NCI-H1436 (cell line): ENCODE measurements around the gene KIAA1614.
"Not testable (repeated sequence)": the region's sequence is repeated elsewhere in the genome, so short reads cannot be mapped to it uniquely, and the experiment has no call there.

Experiments
- DNase-seq: peaks from one replicate; lab custom pipeline; 2025; lab: John Stamatoyannopoulos, UW

Gene KIAA1614

GRCh38 chr1:180961622-180962021 is 48.9 kb downstream of the KIAA1614 start:
- no peak for DNase-seq

- no peak for DNase-seq
Measured at GRCh38 chr1:180962178-180962577, 49.5 kb downstream of the KIAA1614 start.

- no peak for DNase-seq
Measured at GRCh38 chr1:180964056-180964455, 51.4 kb downstream of the KIAA1614 start.

GRCh38 chr1:180964595-180964994 is 51.9 kb downstream of the KIAA1614 start:
- DNase-seq = no peak

- no peak for DNase-seq
Measured at GRCh38 chr1:180966312-180966711, 53.6 kb downstream of the KIAA1614 start.

GRCh38 chr1:180966744-180967536 is 54.2 kb downstream of the KIAA1614 start:
- no peak for DNase-seq

- DNase-seq = no peak
Measured at GRCh38 chr1:180967558-180967957, 54.9 kb downstream of the KIAA1614 start.

- DNase-seq = not testable (repeated sequence)
Measured at GRCh38 chr1:180968834-180969233, 56.1 kb downstream of the KIAA1614 start.

- DNase-seq = no peak
Measured at GRCh38 chr1:180969434-180969833, 56.7 kb downstream of the KIAA1614 start.

GRCh38 chr1:180970333-180971079 is 57.8 kb downstream of the KIAA1614 start:
- no peak for DNase-seq

GRCh38 chr1:180971273-180971997 is 58.7 kb downstream of the KIAA1614 start:
- DNase-seq = no peak

GRCh38 chr1:180973369-180973768 is 60.7 kb downstream of the KIAA1614 start:
- no peak for DNase-seq

- DNase-seq = no peak
Measured at GRCh38 chr1:180974236-180974635, 61.5 kb downstream of the KIAA1614 start.

GRCh38 chr1:180975551-180975950 is 62.9 kb downstream of the KIAA1614 start:
- DNase-seq = no peak

GRCh38 chr1:180976191-180976590 is 63.5 kb downstream of the KIAA1614 start:
- DNase-seq = no peak

- no peak for DNase-seq
Measured at GRCh38 chr1:180976732-180977357, 64.1 kb downstream of the KIAA1614 start.

GRCh38 chr1:180981596-180982387 is 69.1 kb downstream of the KIAA1614 start:
- DNase-seq = no peak

- DNase-seq = no peak
Measured at GRCh38 chr1:180982422-180982821, 69.7 kb downstream of the KIAA1614 start.

GRCh38 chr1:180988253-180988752 is 75.6 kb downstream of the KIAA1614 start:
- DNase-seq = no peak

GRCh38 chr1:180994262-180994661 is 81.6 kb downstream of the KIAA1614 start:
- DNase-seq = no peak

GRCh38 chr1:180997843-180998504 is 85.3 kb downstream of the KIAA1614 start:
- no peak for DNase-seq
